ENCODE results near the gene CUBN.

DNA sequence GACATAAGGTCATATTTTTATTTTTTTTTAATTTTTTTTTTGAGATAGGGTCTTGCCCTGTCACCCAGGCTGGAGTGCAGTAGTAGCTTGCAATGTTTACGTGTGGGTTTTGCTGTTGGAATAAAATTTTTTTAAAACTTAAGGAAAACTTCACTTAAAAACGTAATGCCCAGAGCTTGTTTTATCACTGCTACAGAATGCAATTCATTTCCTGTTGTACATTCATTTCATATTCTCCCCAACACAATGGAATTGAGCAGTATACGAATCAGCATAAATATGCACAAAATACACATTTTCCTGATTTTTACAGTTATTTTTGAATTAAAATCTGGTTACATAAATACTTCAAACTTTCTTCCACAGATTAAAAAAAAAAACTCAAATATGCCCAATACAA lies 352.7 kb downstream of the CUBN start:
- TF ChIP-seq POLR2AphosphoS5 (IDR thresholded peaks at IDR 0.05) (no peak), POLR2A (IDR thresholded peaks at IDR 0.05) (no peak), EP300 (IDR thresholded peaks at IDR 0.05; ENCODE audit: low read depth) (no peak)
- TF ChIP-seq, protein P1, sequence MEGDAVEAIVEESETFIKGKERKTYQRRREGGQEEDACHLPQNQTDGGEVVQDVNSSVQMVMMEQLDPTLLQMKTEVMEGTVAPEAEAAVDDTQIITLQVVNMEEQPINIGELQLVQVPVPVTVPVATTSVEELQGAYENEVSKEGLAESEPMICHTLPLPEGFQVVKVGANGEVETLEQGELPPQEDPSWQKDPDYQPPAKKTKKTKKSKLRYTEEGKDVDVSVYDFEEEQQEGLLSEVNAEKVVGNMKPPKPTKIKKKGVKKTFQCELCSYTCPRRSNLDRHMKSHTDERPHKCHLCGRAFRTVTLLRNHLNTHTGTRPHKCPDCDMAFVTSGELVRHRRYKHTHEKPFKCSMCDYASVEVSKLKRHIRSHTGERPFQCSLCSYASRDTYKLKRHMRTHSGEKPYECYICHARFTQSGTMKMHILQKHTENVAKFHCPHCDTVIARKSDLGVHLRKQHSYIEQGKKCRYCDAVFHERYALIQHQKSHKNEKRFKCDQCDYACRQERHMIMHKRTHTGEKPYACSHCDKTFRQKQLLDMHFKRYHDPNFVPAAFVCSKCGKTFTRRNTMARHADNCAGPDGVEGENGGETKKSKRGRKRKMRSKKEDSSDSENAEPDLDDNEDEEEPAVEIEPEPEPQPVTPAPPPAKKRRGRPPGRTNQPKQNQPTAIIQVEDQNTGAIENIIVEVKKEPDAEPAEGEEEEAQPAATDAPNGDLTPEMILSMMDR (IDR thresholded peaks at IDR 0.05), result no peak

Measured in transverse colon (tissue), 4 donors.